ENCODE measurements around the gene S100A10. TPM values are rescaled to one million over a fixed set of nuclear protein-coding genes. Genes with fewer than 3 reads are reported as not detected.

S100A10 gene
- polyA plus RNA-seq, 1 experiment: 40.3 TPM

DNA sequence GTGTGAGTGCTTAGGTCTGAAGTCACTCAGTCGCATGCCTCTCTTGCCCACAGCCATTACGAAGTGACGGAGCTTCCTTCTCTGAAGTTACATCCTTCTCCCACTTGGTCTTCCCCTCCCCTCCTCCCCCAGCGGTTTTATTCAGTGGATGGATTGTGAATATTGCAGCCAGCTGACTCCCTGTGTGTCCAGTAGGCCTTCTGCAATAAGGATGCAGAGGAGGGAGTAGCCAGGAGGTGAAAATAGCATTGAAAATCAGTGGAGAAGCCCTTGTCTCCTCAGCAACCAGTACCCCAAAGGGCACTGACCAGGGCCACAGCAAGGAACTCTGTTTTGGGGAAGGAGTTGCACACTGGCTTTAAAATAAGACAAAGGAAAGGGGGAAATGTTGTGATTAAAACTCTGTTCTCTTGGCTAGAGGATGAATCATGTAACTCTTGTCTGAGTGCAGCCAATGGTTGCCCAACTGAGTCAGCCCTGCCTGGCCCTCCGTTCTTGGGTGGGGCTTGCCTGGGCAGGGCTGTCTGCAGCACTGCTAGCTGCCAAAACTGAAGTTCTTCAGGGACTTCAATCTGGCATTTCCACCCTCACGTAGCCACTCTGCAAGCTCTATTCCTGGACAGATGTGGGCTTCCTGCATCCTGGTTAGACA is 4.3 kb downstream of the S100A10 start:
- Histone ChIP-seq H3K4me3 (ENCODE audit: low read depth, low read length) (no peak overlapping the region), H3K27me3 (ENCODE audit: control insufficient read depth, insufficient read depth, low read length) (no peaks in the 10 kb centered on the region), H3K36me3 (ENCODE audit: control insufficient read depth, insufficient read depth, low read length) (peaks cover 6% of the 10 kb centered on the region)
- ChIA-PET POLR2A (no interaction called here), CTCF (interaction anchor here (0.6 to 15.0 kb wide), 9 partner anchors 9 to 682 kb away, joined by 3 to 137 read pairs (median 5); no protein-coding TSS in a partner anchor)
- DNase-seq (ENCODE audit: low read depth): peak; percentile 55
- no peak for TF ChIP-seq CTCF (IDR thresholded peaks at IDR 0.05; ENCODE audit: insufficient read depth, low read depth, low read length)

DNA sequence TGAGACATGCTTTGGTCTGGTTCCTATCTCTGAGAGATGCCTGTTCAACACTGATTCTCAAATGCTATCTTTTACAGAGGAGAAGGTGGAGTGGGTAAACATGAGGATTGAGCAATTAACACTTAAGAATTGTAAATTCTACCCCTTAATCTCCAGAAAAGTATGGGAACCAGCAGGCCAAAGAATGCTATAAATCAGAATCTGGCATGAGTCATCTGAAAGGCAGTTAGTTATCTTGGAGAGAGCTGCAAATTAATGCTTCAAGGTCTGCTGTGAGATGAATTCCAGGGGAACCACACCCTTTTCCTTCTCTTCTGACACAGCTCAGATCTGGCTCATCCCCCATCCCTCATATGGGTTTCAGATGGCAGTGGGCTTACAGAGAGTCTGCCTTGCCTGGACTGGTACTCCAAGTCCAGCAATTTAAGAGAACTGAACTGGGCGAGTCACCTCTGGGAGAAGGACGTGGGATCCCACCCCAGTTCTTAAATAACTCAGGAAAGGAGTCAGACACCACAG is 5.2 kb downstream of the S100A10 start:
- H3K4me3 ChIP-seq (ENCODE audit: low read depth, low read length): no peak overlapping the region
- peaks cover 12% of the 10 kb centered on the region for H3K36me3 ChIP-seq (ENCODE audit: control insufficient read depth, insufficient read depth, low read length)
- no peaks in the 10 kb centered on the region for H3K27me3 ChIP-seq (ENCODE audit: control insufficient read depth, insufficient read depth, low read length)
- POLR2A ChIA-PET: no interaction called here
- peak; percentile 56 for DNase-seq (ENCODE audit: low read depth)
- CTCF ChIA-PET: interaction anchor here (0.6 to 15.0 kb wide), 6 partner anchors 12 to 681 kb away, joined by 3 to 137 read pairs (median 17); no protein-coding TSS in a partner anchor
- TF ChIP-seq CTCF (IDR thresholded peaks at IDR 0.05; ENCODE audit: insufficient read depth, low read depth, low read length): no peak

DNA sequence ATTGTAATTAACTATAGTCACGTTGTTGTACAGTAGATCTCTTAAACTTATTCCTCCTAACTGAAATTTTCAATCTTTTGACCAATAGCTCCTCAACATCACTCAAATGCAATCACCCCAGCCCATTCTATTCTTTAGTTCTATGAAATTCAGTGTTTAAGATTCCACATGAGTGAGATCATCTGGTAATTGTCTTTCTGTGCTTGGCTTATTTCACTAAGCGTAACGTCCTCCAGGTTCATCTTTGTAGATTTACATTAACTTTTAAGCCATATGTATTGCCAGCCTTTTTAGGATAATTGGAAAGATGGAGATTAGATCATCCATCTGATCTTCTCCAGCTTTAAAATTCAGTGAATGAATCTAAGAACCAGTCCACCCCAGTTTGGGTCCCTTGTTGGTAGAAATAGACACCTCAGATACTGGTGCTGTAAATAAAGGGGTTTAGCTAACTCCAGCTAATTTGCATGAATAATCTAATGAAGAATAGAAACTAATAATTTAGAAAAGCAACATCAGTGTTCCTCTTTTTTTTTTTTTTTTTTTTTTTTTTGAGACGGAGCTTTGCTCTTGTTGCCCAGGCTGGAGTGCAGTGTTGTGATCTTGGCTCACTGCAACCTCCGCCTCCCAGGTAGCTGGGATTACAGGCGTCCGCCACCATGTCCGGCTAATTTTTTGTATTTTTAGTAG is 7.0 kb downstream of the S100A10 start:
- POLR2A ChIA-PET: no interaction called here

GRCh38 chr1:151985768-151986167 is 7.9 kb downstream of the S100A10 start:
- CTCF ChIA-PET: interaction anchor here (6.6 to 15.0 kb wide), 2 partner anchors 9 to 17 kb away, joined by 29 to 137 read pairs; no protein-coding TSS in a partner anchor
- TF ChIP-seq CTCF (IDR thresholded peaks at IDR 0.05; ENCODE audit: insufficient read depth, low read depth, low read length): no peak
- Histone ChIP-seq H3K36me3 (ENCODE audit: control insufficient read depth, insufficient read depth, low read length) (peaks cover 15% of the 10 kb centered on the region), H3K4me3 (ENCODE audit: low read depth, low read length) (no peak overlapping the region), H3K27me3 (ENCODE audit: control insufficient read depth, insufficient read depth, low read length) (no peaks in the 10 kb centered on the region)
- POLR2A ChIA-PET: no interaction called here
- no peak for DNase-seq (ENCODE audit: low read depth)

More for the DNA sequence above, 7.0 kb downstream of the S100A10 start:
- H3K36me3 ChIP-seq (ENCODE audit: control insufficient read depth, insufficient read depth, low read length): peaks cover 15% of the 10 kb centered on the region
- no peak overlapping the region for H3K4me3 ChIP-seq (ENCODE audit: low read depth, low read length)
- TF ChIP-seq CTCF (IDR thresholded peaks at IDR 0.05; ENCODE audit: insufficient read depth, low read depth, low read length): no peak
- CTCF ChIA-PET: interaction anchor here (6.6 to 15.0 kb wide), 2 partner anchors 10 to 18 kb away, joined by 29 to 137 read pairs; no protein-coding TSS in a partner anchor
- DNase-seq (ENCODE audit: low read depth): no peak
- no peaks in the 10 kb centered on the region for H3K27me3 ChIP-seq (ENCODE audit: control insufficient read depth, insufficient read depth, low read length)

DNA sequence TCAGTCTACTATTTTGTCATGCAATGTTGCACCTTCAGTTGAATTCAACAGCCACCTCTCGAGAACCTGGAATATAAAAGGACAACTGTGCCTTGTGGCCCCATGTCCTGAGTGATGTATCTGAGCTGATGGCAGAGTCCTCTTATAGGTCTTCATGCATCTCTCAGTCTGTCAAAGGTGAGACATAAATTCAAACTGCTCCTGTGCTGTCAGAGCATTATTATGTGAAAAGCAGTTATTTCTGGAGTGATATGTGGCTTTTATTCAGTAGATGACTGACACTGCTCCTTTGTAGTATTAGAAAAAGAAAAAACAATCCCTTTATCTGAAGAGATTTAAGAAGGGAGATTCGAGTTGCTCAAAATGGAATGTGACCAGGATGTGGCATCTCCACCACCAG is 8.4 kb downstream of the S100A10 start:
- CTCF ChIA-PET: interaction anchor here (6.6 to 15.0 kb wide), 2 partner anchors 9 to 17 kb away, joined by 29 to 137 read pairs; no protein-coding TSS in a partner anchor
- DNase-seq (ENCODE audit: low read depth): no peak
- Histone ChIP-seq H3K36me3 (ENCODE audit: control insufficient read depth, insufficient read depth, low read length) (peaks cover 15% of the 10 kb centered on the region), H3K27me3 (ENCODE audit: control insufficient read depth, insufficient read depth, low read length) (no peaks in the 10 kb centered on the region), H3K4me3 (ENCODE audit: low read depth, low read length) (no peak overlapping the region)
- POLR2A ChIA-PET: no interaction called here
- no peak for TF ChIP-seq CTCF (IDR thresholded peaks at IDR 0.05; ENCODE audit: insufficient read depth, low read depth, low read length)

Measured in BJ (cell line).